DND-41 (cell line): ENCODE results near the gene BNC1.

Experiments
- CTCF ChIP-seq: IDR thresholded peaks from 2 replicates; pipeline ENCODE4 v1.5.1; 2012; ENCODE audit warnings: borderline replicate concordance, low read length, moderate library complexity, mild to moderate bottlenecking; ENCODE audit not compliant: poor library complexity, severe bottlenecking; ENCODE audit errors: extremely low read depth
- EZH2 ChIP-seq: IDR thresholded peaks from 3 replicates; pipeline ENCODE4 v1.6.1; 2012; ENCODE audit warnings: borderline replicate concordance, low read depth, mild to moderate bottlenecking, moderate library complexity, low read length, inconsistent platforms; ENCODE audit not compliant: severe bottlenecking

- no peak for TF ChIP-seq CTCF
- TF ChIP-seq EZH2 = no peak
Measured at GRCh38 chr15:83268147-83268546, 16.3 kb downstream of the BNC1 start.
